ENCODE data around the gene RNASET2.
A peak's percentile ranks its signal among the peaks of the same experiment; 100 is the strongest.

RNASET2 gene

GRCh38 chr6:166999145-166999883, 43.0 kb upstream of the RNASET2 start, which contains the start of gene CEP43:
Gene CEP43 (plus strand): TSS chr6:166999397. CDS start chr6:166999413, 16 bp downstream.
- Histone ChIP-seq H3K14ac (ENCODE audit: low read length) (peak within 1 kb of the TSS; percentile 97), H3K4me2 (ENCODE audit: low read length) (peak within 1 kb of the TSS; percentile 97), H4K91ac (ENCODE audit: low read depth, low read length) (peak within 1 kb of the TSS; percentile 80), H3K9me3 (ENCODE audit: insufficient read depth, low read depth, low read length) (no peaks in the 10 kb centered on the region), H2AFZ (ENCODE audit: insufficient read depth, low read length, poor library complexity) (peak within 1 kb of the TSS; percentile 97), H3K79me1 (ENCODE audit: low read length) (peaks cover 11% of the 10 kb centered on the region), H4K8ac (ENCODE audit: low read depth, low read length) (peak within 1 kb of the TSS; percentile 88), H3K4me3 (ENCODE audit: low read depth, low read length) (peak within 1 kb of the TSS; percentile 99), H3K79me2 (ENCODE audit: control insufficient read depth, insufficient read depth, low read length, poor library complexity) (peaks cover 12% of the 10 kb centered on the region), H2BK12ac (ENCODE audit: low read length) (peak within 1 kb of the TSS; percentile 8), H3K4me1 (ENCODE audit: control insufficient read depth in 1 of 2, insufficient read depth in 2 of 2, low read length in 2 of 2) (peaks cover 4 to 9% of the 10 kb centered on the region in 2 experiments), H3K23ac (ENCODE audit: low read length) (peak within 1 kb of the TSS; percentile 48), H4K12ac (ENCODE audit: low read depth, low read length) (peak within 1 kb of the TSS; percentile 96), H3K27me3 (ENCODE audit: insufficient read depth, low read length) (no peaks in the 10 kb centered on the region), H3K36me3 (ENCODE audit: control insufficient read depth in 1 of 2, insufficient read depth in 2 of 2, low read length in 2 of 2) (no peaks in the 10 kb centered on the region), H3K9ac (ENCODE audit: low read length) (peak within 1 kb of the TSS; percentile 91), H2BK120ac (ENCODE audit: insufficient read depth, low read length, poor library complexity) (peak within 1 kb of the TSS; percentile 65), H3K4ac (ENCODE audit: low read depth, low read length) (peak within 1 kb of the TSS; percentile 77), H2AK5ac (ENCODE audit: low read length) (peak within 1 kb of the TSS; percentile 38), H3K18ac (ENCODE audit: low read length) (peak within 1 kb of the TSS; percentile 96), H3K27ac (ENCODE audit: low read depth, low read length) (peak within 1 kb of the TSS; percentile 75), H2BK5ac (ENCODE audit: low read depth, low read length, poor library complexity) (peak within 1 kb of the TSS; percentile 83)
- WGBS (ENCODE audit: extremely low coverage, insufficient coverage, insufficient read length) = no CpG with 5 or more reads among the region's 93 CpGs
- peak; percentile 94 to 97 for DNase-seq

GRCh38 chr6:166998256-166999144, 42.1 kb upstream of the RNASET2 start:
- no peak overlapping the region for H2BK12ac ChIP-seq (ENCODE audit: low read length)
- H3K4me2 ChIP-seq (ENCODE audit: low read length) = peak overlapping the region; percentile 97
- H3K4me3 ChIP-seq (ENCODE audit: low read depth, low read length) = peak overlapping the region; percentile 93
- H3K9ac ChIP-seq (ENCODE audit: low read length) = peak overlapping the region; percentile 89
- H2AFZ ChIP-seq (ENCODE audit: insufficient read depth, low read length, poor library complexity) = peak overlapping the region; percentile 78
- peak overlapping the region; percentile 66 for H3K4ac ChIP-seq (ENCODE audit: low read depth, low read length)
- H3K27me3 ChIP-seq (ENCODE audit: insufficient read depth, low read length) = no peaks in the 10 kb centered on the region
- peak overlapping the region; percentile 80 for H4K91ac ChIP-seq (ENCODE audit: low read depth, low read length)
- H4K12ac ChIP-seq (ENCODE audit: low read depth, low read length) = peak overlapping the region; percentile 43
- H3K23ac ChIP-seq (ENCODE audit: low read length) = peak overlapping the region; percentile 48
- peaks cover 4 to 9% of the 10 kb centered on the region in 2 experiments for H3K4me1 ChIP-seq (ENCODE audit: control insufficient read depth in 1 of 2, insufficient read depth in 2 of 2, low read length in 2 of 2)
- H4K8ac ChIP-seq (ENCODE audit: low read depth, low read length) = peak overlapping the region; percentile 24
- no peaks in the 10 kb centered on the region for H3K9me3 ChIP-seq (ENCODE audit: insufficient read depth, low read depth, low read length)
- peak overlapping the region; percentile 57 for H3K27ac ChIP-seq (ENCODE audit: low read depth, low read length)
- peak in 1 of 2 donors; percentile 5 for DNase-seq
- WGBS (ENCODE audit: extremely low coverage, insufficient coverage, insufficient read length) = no CpG with 5 or more reads among the region's 96 CpGs
- peak overlapping the region; percentile 85 for H3K14ac ChIP-seq (ENCODE audit: low read length)
- no peak overlapping the region for H2BK120ac ChIP-seq (ENCODE audit: insufficient read depth, low read length, poor library complexity)
- no peak overlapping the region for H2AK5ac ChIP-seq (ENCODE audit: low read length)
- peaks cover 0 to 2% of the 10 kb centered on the region in 2 experiments for H3K36me3 ChIP-seq (ENCODE audit: control insufficient read depth in 1 of 2, insufficient read depth in 2 of 2, low read length in 2 of 2)
- peaks cover 11% of the 10 kb centered on the region for H3K79me1 ChIP-seq (ENCODE audit: low read length)
- peak overlapping the region; percentile 81 for H3K18ac ChIP-seq (ENCODE audit: low read length)
- peak overlapping the region; percentile 76 for H2BK5ac ChIP-seq (ENCODE audit: low read depth, low read length, poor library complexity)
- peaks cover 12% of the 10 kb centered on the region for H3K79me2 ChIP-seq (ENCODE audit: control insufficient read depth, insufficient read depth, low read length, poor library complexity)

GRCh38 chr6:166997768-166998255, 41.5 kb upstream of the RNASET2 start:
- Histone ChIP-seq H3K9ac (ENCODE audit: low read length) (no peak overlapping the region), H3K18ac (ENCODE audit: low read length) (no peak overlapping the region), H2AFZ (ENCODE audit: insufficient read depth, low read length, poor library complexity) (no peak overlapping the region), H3K36me3 (ENCODE audit: control insufficient read depth in 1 of 2, insufficient read depth in 2 of 2, low read length in 2 of 2) (peaks cover 0 to 2% of the 10 kb centered on the region in 2 experiments), H2BK5ac (ENCODE audit: low read depth, low read length, poor library complexity) (no peak overlapping the region), H3K23ac (ENCODE audit: low read length) (no peak overlapping the region), H3K9me3 (ENCODE audit: insufficient read depth, low read depth, low read length) (no peaks in the 10 kb centered on the region), H3K27ac (ENCODE audit: low read depth, low read length) (no peak overlapping the region), H4K12ac (ENCODE audit: low read depth, low read length) (no peak overlapping the region), H3K4ac (ENCODE audit: low read depth, low read length) (no peak overlapping the region), H4K8ac (ENCODE audit: low read depth, low read length) (no peak overlapping the region), H2BK120ac (ENCODE audit: insufficient read depth, low read length, poor library complexity) (no peak overlapping the region), H3K4me3 (ENCODE audit: low read depth, low read length) (peak overlapping the region; percentile 93), H3K14ac (ENCODE audit: low read length) (no peak overlapping the region), H3K79me2 (ENCODE audit: control insufficient read depth, insufficient read depth, low read length, poor library complexity) (peaks cover 12% of the 10 kb centered on the region), H2BK12ac (ENCODE audit: low read length) (no peak overlapping the region), H3K79me1 (ENCODE audit: low read length) (peaks cover 11% of the 10 kb centered on the region), H3K4me1 (ENCODE audit: control insufficient read depth in 1 of 2, insufficient read depth in 2 of 2, low read length in 2 of 2) (peaks cover 4 to 9% of the 10 kb centered on the region in 2 experiments), H3K27me3 (ENCODE audit: insufficient read depth, low read length) (no peaks in the 10 kb centered on the region), H2AK5ac (ENCODE audit: low read length) (no peak overlapping the region), H3K4me2 (ENCODE audit: low read length) (peak overlapping the region; percentile 97), H4K91ac (ENCODE audit: low read depth, low read length) (no peak overlapping the region)
- peak; percentile 87 to 90 for DNase-seq
- no CpG with 5 or more reads among the region's 38 CpGs for WGBS (ENCODE audit: extremely low coverage, insufficient coverage, insufficient read length)

- Histone ChIP-seq H3K27ac (ENCODE audit: low read depth, low read length) (no peak overlapping the region), H3K9ac (ENCODE audit: low read length) (no peak overlapping the region), H3K36me3 (ENCODE audit: control insufficient read depth in 1 of 2, insufficient read depth in 2 of 2, low read length in 2 of 2) (peaks cover 0 to 2% of the 10 kb centered on the region in 2 experiments), H3K4me3 (ENCODE audit: low read depth, low read length) (peak overlapping the region; percentile 93), H3K4ac (ENCODE audit: low read depth, low read length) (no peak overlapping the region), H4K91ac (ENCODE audit: low read depth, low read length) (no peak overlapping the region), H4K8ac (ENCODE audit: low read depth, low read length) (no peak overlapping the region), H2BK120ac (ENCODE audit: insufficient read depth, low read length, poor library complexity) (no peak overlapping the region), H3K79me1 (ENCODE audit: low read length) (peaks cover 11% of the 10 kb centered on the region), H3K9me3 (ENCODE audit: insufficient read depth, low read depth, low read length) (no peaks in the 10 kb centered on the region), H3K4me1 (ENCODE audit: control insufficient read depth in 1 of 2, insufficient read depth in 2 of 2, low read length in 2 of 2) (peaks cover 4 to 9% of the 10 kb centered on the region in 2 experiments), H2AK5ac (ENCODE audit: low read length) (no peak overlapping the region), H3K18ac (ENCODE audit: low read length) (no peak overlapping the region), H2AFZ (ENCODE audit: insufficient read depth, low read length, poor library complexity) (no peak overlapping the region), H4K12ac (ENCODE audit: low read depth, low read length) (no peak overlapping the region), H3K23ac (ENCODE audit: low read length) (no peak overlapping the region), H2BK12ac (ENCODE audit: low read length) (no peak overlapping the region), H3K79me2 (ENCODE audit: control insufficient read depth, insufficient read depth, low read length, poor library complexity) (peaks cover 12% of the 10 kb centered on the region), H3K14ac (ENCODE audit: low read length) (no peak overlapping the region), H2BK5ac (ENCODE audit: low read depth, low read length, poor library complexity) (no peak overlapping the region), H3K4me2 (ENCODE audit: low read length) (peak overlapping the region; percentile 97), H3K27me3 (ENCODE audit: insufficient read depth, low read length) (no peaks in the 10 kb centered on the region)
- no CpG with 5 or more reads among the region's 3 CpGs for WGBS (ENCODE audit: extremely low coverage, insufficient coverage, insufficient read length)
- DNase-seq = no peak
Observed at GRCh38 chr6:166997348-166997747, 41.0 kb upstream of the RNASET2 start.

Measured in trophoblast cell (in vitro differentiated cells and primary cell).